ENCODE results near the gene PIM1. TPM values are rescaled to one million over a fixed set of nuclear protein-coding genes. Genes with fewer than 3 reads are reported as not detected.

PIM1 gene
- total and polyA plus RNA-seq, 10 of the 15 experiments (the other 5 are each of a cell fraction or from before 2014, with no cell fraction given): 0.66 to 33.9 (median 10.2) TPM

DNA sequence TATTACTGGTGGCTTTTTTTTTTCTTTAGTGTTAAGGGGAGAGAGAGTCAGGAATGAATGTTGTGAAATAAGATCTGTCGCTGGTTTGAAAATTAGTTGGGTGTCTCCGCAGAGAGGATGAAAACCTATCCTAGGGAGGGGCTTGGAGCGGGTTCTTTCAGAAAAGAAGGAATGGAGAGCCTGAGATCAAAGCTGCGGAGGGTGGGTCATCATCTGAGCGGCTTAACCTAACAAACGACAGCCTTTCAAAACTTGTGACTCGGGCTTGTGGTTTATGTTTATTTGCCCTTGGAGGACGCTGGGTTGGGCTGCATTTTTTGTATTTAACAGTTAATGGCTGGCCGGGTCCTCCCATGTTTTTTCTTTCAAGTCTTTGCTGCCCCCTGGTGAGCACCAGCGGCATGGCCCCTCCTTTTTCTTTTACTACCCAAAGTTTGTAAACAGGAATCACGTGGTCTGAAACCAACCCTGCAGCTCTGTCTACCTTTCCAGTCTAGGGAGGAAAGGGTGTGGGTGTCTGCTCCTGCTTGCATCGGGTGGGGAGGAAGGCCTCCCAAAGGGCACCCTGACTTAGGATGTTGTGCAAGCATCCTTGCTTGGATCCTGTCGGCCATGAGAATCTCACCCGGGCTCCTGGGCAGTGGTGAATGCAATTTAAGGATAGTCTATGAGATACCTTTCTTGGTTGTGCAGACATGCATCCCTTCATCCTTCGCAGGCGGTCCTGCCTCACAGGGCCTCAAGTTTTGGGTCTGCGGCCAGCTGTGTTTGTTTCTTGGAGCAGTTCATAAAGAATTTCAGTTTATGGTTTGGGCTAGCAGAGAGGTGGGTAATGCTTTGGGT lies 2.2 kb downstream of the PIM1 start (continued):
- TF ChIP-seq, protein P1, sequence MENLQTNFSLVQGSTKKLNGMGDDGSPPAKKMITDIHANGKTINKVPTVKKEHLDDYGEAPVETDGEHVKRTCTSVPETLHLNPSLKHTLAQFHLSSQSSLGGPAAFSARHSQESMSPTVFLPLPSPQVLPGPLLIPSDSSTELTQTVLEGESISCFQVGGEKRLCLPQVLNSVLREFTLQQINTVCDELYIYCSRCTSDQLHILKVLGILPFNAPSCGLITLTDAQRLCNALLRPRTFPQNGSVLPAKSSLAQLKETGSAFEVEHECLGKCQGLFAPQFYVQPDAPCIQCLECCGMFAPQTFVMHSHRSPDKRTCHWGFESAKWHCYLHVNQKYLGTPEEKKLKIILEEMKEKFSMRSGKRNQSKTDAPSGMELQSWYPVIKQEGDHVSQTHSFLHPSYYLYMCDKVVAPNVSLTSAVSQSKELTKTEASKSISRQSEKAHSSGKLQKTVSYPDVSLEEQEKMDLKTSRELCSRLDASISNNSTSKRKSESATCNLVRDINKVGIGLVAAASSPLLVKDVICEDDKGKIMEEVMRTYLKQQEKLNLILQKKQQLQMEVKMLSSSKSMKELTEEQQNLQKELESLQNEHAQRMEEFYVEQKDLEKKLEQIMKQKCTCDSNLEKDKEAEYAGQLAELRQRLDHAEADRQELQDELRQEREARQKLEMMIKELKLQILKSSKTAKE (IDR thresholded peaks at IDR 0.05; ENCODE audit: low read depth, poor library complexity, severe bottlenecking): peak; percentile 78
- TF ChIP-seq, protein P2, sequence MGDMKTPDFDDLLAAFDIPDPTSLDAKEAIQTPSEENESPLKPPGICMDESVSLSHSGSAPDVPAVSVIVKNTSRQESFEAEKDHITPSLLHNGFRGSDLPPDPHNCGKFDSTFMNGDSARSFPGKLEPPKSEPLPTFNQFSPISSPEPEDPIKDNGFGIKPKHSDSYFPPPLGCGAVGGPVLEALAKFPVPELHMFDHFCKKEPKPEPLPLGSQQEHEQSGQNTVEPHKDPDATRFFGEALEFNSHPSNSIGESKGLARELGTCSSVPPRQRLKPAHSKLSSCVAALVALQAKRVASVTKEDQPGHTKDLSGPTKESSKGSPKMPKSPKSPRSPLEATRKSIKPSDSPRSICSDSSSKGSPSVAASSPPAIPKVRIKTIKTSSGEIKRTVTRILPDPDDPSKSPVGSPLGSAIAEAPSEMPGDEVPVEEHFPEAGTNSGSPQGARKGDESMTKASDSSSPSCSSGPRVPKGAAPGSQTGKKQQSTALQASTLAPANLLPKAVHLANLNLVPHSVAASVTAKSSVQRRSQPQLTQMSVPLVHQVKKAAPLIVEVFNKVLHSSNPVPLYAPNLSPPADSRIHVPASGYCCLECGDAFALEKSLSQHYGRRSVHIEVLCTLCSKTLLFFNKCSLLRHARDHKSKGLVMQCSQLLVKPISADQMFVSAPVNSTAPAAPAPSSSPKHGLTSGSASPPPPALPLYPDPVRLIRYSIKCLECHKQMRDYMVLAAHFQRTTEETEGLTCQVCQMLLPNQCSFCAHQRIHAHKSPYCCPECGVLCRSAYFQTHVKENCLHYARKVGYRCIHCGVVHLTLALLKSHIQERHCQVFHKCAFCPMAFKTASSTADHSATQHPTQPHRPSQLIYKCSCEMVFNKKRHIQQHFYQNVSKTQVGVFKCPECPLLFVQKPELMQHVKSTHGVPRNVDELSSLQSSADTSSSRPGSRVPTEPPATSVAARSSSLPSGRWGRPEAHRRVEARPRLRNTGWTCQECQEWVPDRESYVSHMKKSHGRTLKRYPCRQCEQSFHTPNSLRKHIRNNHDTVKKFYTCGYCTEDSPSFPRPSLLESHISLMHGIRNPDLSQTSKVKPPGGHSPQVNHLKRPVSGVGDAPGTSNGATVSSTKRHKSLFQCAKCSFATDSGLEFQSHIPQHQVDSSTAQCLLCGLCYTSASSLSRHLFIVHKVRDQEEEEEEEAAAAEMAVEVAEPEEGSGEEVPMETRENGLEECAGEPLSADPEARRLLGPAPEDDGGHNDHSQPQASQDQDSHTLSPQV (IDR thresholded peaks at IDR 0.05): 0 out of 2 replicates have a peak, but pooled peaks have one; percentile 24
- TF ChIP-seq SMC3 (IDR thresholded peaks at IDR 0.05; ENCODE audit: borderline replicate concordance, low read length) (peak; percentile 100), MYC (IDR thresholded peaks at IDR 0.05; ENCODE audit: insufficient read depth, insufficient read length, insufficient replicate concordance, low read length, severe bottlenecking) (no peak), JUNB (IDR thresholded peaks at IDR 0.05) (no peak), FOXM1 (IDR thresholded peaks at IDR 0.05; ENCODE audit: low read depth, low read length) (peak; percentile 78; the same call in 1 of the 2 replicates), LARP7 (IDR thresholded peaks at IDR 0.05) (0 out of 2 replicates have a peak, but pooled peaks have one; percentile 24), POLR2AphosphoS2 (IDR thresholded peaks at IDR 0.05; ENCODE audit: low read depth, low read length) (no peak), KLF5 (IDR thresholded peaks at IDR 0.05; ENCODE audit: partially characterized antibody) (peak; percentile 83), SIN3A (IDR thresholded peaks at IDR 0.05; ENCODE audit: low read depth, low read length) (peak; percentile 80; the same call in 1 of the 2 replicates), YY1 (IDR thresholded peaks at IDR 0.05; ENCODE audit: low read depth, low read length) (peak; percentile 93), ZNF207 (IDR thresholded peaks at IDR 0.05; ENCODE audit: borderline replicate concordance) (peak; percentile 57; the same call in 1 of the 2 replicates), IKZF2 (IDR thresholded peaks at IDR 0.05) (0 out of 4 replicates have a peak, but pooled peaks of 1 of the 2 experiments have one; percentile 9), NFIC (IDR thresholded peaks at IDR 0.05; ENCODE audit: low read depth, low read length) (no peak), ZNF217 (IDR thresholded peaks at IDR 0.05) (no peak), POU2F2 (IDR thresholded peaks at IDR 0.05; ENCODE audit: borderline replicate concordance, low read depth, low read length) (0 out of 3 replicates have a peak, but pooled peaks have one; percentile 62)
- TF ChIP-seq, protein P3, sequence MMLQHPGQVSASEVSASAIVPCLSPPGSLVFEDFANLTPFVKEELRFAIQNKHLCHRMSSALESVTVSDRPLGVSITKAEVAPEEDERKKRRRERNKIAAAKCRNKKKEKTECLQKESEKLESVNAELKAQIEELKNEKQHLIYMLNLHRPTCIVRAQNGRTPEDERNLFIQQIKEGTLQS (IDR thresholded peaks at IDR 0.05; ENCODE audit: borderline replicate concordance, extremely low read depth, low read depth, low read length): peak; percentile 62; the same call in 1 of the 2 replicates
- TF ChIP-seq, protein P4, sequence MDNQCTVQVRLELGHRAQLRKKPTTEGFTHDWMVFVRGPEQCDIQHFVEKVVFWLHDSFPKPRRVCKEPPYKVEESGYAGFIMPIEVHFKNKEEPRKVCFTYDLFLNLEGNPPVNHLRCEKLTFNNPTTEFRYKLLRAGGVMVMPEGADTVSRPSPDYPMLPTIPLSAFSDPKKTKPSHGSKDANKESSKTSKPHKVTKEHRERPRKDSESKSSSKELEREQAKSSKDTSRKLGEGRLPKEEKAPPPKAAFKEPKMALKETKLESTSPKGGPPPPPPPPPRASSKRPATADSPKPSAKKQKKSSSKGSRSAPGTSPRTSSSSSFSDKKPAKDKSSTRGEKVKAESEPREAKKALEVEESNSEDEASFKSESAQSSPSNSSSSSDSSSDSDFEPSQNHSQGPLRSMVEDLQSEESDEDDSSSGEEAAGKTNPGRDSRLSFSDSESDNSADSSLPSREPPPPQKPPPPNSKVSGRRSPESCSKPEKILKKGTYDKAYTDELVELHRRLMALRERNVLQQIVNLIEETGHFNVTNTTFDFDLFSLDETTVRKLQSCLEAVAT (IDR thresholded peaks at IDR 0.05): no peak
- TF ChIP-seq, protein P5, sequence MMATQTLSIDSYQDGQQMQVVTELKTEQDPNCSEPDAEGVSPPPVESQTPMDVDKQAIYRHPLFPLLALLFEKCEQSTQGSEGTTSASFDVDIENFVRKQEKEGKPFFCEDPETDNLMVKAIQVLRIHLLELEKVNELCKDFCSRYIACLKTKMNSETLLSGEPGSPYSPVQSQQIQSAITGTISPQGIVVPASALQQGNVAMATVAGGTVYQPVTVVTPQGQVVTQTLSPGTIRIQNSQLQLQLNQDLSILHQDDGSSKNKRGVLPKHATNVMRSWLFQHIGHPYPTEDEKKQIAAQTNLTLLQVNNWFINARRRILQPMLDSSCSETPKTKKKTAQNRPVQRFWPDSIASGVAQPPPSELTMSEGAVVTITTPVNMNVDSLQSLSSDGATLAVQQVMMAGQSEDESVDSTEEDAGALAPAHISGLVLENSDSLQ (IDR thresholded peaks at IDR 0.05): no peak
